Measurements from ENCODE around the gene METTL1.

DNA sequence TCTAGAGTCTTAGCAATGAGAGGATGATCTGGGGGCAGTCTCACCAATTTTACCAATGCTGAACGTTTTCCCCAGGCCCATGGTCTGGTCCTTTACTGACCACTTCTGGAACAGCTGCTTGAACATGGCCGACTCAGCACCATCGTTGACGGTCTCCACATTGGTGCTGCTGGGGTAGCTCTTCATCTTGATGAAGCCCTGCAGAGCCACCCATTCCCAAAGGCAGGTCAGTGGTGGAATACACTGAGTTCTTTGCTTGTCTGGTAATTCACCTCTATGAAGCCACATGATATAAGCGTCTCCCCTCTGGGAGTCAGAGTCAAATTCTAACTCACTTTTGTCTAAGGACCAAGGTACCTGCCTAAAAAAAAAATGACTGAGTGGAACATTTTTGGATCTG, 36.4 kb upstream of the METTL1 start:
- TF ChIP-seq POLR2A (IDR thresholded peaks at IDR 0.05) (no peak), CTCF (IDR thresholded peaks at IDR 0.05) (no peak)
